ENCODE data around the gene GLI1.
"Not testable (repeated sequence)": the region's sequence is repeated elsewhere in the genome, so short reads cannot be mapped to it uniquely, and the experiment has no call there.

GLI1 gene

DNA sequence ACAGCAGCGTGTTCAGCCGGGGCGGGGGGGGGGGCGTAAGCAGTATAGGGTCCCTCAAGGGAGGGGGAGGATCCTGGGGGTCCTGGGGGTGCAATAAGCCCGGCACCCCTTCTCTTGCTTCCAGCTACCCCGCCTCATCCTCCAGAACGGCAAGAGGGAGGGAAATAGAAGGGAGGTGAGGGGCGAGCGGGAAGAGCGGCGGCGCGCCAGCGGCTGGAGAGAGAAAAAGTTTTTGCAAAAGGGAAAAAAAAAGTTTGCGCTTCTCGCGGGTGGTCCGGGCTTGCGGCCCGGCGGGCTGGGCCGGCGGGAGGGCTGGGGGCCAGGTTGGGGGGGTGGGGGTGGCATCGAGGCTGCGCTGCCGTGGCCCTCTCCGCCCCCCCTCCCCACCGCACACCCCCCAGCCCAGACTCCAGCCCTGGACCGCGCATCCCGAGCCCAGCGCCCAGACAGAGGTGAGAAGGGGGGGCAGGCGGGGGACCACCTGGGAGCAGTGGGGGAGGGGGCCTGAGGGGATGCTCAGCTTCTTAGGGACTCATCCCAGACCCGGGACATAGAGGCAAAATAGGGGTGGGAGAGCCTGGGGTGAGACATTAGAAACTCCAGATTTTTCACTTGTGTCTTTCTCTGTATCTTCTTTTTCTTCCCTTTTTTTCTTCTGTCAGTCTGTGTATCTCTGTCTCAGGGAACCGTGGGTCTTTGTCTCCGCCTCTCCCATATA lies at the start of gene GLI1:
TSS of gene GLI1 (plus strand) at position 36 of the 718 bp plus-strand sequence. CDS start 3,907 bp downstream, outside the sequence.
- H3K27ac ChIP-seq = peak within 1 kb of the TSS; percentile 75
- TF ChIP-seq, protein P1, sequence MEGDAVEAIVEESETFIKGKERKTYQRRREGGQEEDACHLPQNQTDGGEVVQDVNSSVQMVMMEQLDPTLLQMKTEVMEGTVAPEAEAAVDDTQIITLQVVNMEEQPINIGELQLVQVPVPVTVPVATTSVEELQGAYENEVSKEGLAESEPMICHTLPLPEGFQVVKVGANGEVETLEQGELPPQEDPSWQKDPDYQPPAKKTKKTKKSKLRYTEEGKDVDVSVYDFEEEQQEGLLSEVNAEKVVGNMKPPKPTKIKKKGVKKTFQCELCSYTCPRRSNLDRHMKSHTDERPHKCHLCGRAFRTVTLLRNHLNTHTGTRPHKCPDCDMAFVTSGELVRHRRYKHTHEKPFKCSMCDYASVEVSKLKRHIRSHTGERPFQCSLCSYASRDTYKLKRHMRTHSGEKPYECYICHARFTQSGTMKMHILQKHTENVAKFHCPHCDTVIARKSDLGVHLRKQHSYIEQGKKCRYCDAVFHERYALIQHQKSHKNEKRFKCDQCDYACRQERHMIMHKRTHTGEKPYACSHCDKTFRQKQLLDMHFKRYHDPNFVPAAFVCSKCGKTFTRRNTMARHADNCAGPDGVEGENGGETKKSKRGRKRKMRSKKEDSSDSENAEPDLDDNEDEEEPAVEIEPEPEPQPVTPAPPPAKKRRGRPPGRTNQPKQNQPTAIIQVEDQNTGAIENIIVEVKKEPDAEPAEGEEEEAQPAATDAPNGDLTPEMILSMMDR (conservative IDR thresholded peaks at IDR 0.05) = no peak

DNA sequence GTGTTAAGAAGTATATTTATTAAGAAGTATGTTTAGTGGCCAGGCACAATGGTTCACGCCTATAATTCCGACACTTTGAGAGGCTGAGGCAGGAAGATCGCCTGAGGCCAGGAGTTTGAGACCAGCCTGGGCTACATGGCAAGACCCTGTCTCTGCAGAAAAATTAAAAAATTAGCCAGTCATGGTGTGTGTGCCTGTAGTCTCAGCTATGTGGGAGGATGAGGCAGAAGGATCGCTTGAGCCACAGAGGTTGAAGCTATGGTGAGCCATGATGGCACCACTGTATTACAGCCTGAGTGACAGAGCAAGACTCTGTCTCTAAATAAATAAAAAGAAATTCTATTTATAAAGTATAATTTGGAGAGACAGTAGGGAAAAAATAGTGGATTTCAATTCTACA lies 49.1 kb upstream of the GLI1 start:
- TF ChIP-seq, protein P1 (conservative IDR thresholded peaks at IDR 0.05) = no peak
- no peak overlapping the region for H3K27ac ChIP-seq

DNA sequence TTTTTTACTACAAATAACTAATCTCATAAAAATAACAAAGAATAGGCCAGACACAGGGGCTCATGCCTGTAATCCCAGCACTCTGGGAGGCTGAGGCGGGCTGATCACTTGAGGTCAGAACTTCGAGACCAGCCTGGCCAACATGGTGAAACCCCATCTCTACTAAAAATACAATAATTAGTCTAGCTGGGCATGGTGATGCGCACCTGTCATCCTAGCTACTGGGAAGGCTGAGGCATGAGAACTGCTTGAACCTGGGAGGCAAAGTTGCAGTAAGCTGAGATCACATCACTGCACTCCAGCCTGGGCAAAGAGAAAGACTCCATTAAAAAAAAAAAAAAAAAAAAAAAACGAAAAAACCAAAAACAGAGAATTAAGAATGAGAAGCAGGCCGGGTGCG lies 45.4 kb upstream of the GLI1 start:
- H3K27ac ChIP-seq = not testable (repeated sequence)

DNA sequence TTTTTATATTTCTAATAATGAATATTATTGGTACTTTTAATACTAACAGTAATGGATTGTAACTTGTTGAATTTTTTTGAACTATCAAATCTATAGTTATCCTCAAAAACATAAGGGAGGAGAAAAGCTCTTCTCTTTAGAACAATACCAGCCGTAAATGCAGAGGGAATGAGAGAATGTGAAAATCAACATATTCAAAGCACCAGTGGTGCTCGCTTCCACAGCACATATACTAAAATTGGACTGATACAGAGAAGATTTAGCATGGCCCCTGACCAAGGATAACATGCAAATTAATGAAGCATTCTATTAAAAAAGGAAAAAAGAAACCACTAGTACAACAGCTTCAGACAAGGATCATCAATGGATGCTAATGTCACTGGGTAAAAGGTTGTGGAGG lies 44.5 kb upstream of the GLI1 start:
- TF ChIP-seq, protein P1 (conservative IDR thresholded peaks at IDR 0.05) = no peak
- no peak overlapping the region for H3K27ac ChIP-seq

DNA sequence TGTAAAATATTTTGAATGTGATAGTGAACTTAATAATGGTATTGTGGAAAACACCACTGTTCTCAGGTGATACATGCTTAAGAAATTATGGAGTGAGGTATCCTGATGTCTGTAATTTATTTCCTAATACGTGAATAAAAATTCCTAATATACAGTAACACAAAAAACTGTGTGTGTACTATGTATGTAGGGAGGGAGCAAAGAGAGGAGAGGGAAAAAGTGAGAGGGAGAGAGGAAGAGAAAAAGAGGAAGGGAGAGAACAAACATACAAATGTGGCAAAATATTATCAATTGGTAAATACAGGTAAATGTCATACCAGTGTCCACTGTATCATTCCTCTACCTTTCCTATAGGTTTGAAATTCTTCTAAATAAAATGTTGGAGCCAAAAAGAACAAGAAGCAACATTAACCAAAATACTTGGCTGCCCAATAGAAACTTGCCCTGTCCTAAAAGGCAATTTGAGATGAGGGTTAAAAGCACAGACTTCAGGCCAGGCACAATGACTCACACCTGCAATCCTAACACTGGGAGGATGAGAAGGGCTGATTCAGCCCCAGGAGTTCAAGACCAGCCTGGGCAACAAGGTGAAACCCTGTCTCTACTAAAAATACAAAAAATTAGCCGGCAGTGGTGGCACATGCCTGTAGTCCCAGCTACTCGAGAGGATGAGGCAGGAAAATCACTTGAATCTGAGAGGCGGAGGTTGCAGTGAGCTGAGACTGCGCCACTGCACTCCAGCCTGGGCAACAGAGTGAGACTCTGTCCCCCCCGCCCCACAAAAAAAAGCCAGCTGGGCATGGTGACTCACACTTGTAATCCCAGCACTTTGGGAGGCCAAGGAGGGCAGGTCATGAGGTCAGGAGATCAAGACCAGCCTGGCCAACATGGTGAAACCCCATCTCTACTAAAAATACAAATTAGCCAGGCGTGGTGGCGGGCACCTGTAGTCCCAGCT lies 43.3 kb upstream of the GLI1 start:
- no peak overlapping the region for H3K27ac ChIP-seq
- TF ChIP-seq, protein P1 (conservative IDR thresholded peaks at IDR 0.05) = no peak

DNA sequence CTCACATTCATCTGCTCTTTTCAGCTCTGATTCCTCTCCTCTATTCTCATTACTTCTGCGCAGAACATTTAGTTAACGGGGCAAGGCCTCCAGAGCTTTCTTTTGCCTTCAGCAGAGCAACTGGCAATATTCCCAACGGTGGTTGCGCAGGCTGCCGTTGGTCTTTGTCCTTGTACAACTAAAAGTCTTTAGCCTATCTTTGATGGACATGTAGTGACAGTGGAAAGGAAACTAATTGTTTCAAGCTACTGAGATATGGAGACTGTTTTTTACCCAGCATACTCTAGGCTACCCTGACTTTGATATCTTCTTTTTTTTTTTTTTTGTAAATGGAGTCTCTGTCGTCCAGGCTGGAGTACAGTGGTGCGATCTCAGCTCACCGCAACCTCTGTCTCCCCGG lies 41.3 kb upstream of the GLI1 start:
- TF ChIP-seq, protein P1 (conservative IDR thresholded peaks at IDR 0.05) = no peak
- H3K27ac ChIP-seq = no peak overlapping the region

DNA sequence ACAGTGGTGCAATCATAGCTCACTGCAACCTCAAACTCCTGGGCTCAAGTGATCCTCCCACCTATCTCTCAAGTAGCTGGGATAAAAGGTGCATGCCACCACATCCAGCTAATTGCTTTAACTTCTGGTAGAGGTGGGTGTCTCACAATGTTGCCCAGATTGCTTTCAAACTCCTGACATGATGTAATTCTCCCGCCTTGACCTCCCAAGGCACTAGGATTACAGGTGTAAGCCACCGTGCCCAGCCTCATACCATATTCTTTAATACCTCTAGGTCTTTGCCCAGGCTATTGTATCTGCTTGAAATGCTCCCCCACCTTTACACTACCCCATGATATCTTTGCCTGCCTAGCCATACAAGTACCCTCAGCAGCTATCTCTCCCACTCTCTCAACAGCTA lies 40.1 kb upstream of the GLI1 start:
- TF ChIP-seq, protein P1 (conservative IDR thresholded peaks at IDR 0.05) = no peak
- no peak overlapping the region for H3K27ac ChIP-seq

Measured in VCaP (cell line).